PC-3 (cell line): ENCODE data around the gene SURF6.

ENCODE experiments used
- CTCF ChIP-seq: fragments of 300-600 bp; sonication (generic); conservative IDR thresholded peaks from 2 replicates; pipeline ENCODE4 v1.5.1; 2017; ENCODE audit warnings: antibody characterized with exemption, low read depth, mild to moderate bottlenecking, low read length
- EZH2 ChIP-seq: fragments of 300-600 bp; sonication (generic); IDR thresholded peaks from one replicate; pipeline ENCODE4 v1.6.1; 2017; ENCODE audit warnings: antibody characterized with exemption, mild to moderate bottlenecking, low read length; ENCODE audit not compliant: unreplicated experiment

DNA sequence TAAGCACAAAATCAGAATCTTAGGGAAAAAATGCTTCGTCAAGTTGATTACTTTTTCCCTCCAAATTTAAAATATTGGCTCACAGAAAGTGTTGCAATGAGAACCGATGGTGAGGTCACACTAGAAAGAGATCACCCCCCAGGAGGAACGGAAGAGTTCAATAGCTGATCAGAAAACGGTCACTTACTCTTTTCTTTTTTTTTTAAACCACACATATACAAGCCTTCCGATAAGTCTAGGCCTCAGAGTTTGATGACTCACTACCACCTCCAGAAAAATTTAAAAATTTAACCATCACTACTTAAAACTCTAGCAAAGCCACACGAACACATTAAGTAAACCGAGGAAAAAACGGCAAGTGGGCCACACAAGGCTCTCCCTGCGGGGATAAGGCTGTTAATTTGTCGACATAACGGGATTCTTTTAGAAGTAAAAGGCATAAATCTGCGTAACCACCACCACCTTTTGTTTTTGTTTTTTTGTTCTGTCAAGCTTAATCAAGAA is 38.7 kb upstream of the SURF6 start:
- TF ChIP-seq CTCF: no peak
- no peak for TF ChIP-seq EZH2
